NCI-H82 (cell line): Measurements from ENCODE around the gene MED13.
"Not testable (repeated sequence)": the region's sequence is repeated elsewhere in the genome, so short reads cannot be mapped to it uniquely, and the experiment has no call there.

ENCODE experiments used
- DNase-seq: peaks from one replicate; lab custom pipeline; 2025; lab: John Stamatoyannopoulos, UW

MED13 gene

DNA sequence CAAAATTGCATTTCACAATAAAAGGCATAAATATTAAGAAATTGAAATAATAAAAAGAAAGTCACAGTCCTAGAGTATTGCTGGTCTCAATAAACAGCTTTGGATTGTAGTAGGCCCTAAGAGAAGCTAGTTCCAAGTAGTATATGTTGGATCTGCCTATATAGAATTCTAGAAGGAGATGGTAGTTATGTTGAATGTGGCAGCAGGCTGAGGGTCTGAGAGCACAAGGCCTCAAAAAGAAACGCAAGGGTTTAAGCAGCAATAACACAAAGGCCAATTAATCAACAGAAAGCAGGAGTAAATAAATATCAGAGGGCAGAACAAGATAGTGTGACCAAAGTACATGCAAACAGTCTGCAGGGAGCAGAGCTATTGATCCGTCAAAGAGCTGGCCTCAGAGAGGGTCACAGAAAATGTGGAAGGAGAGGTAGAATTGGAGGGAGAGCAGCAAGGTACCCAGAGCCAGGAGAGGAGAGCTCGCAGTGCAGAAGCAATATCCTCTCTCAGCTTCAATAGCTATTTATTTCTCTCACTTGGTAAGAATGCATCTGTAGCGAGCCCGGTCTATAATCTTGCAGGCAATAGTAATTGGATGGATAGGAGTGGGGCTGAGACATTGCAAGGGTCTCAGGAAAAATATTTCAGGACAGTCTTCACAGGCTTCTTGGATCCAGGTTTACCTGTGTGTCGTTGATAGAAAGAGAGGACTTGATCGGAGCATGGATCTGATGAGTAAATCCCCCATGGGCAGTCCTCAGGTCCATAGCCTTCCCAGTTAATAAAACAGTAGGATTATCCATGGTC, 25.1 kb upstream of the MED13 start:
- DNase-seq: no peak

DNA sequence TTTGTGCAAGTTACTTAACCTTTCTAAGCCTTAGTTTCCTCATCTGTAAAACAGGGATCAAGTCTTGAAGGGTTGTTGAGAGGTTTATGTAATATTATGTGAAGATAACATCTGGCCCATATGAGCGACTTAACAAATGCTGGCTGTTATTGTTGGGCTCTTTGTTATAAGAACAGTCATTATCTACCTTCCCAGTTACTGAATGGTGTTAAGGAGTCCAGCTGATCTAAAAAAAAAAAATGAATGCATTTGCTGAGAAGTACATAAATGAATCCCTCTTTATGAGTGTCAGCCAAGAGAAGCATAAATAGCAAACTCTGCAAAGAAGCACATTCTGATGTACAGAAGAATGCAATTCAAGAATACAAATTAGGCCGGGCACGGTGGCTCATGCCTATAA, 24.3 kb upstream of the MED13 start:
- no peak for DNase-seq

DNA sequence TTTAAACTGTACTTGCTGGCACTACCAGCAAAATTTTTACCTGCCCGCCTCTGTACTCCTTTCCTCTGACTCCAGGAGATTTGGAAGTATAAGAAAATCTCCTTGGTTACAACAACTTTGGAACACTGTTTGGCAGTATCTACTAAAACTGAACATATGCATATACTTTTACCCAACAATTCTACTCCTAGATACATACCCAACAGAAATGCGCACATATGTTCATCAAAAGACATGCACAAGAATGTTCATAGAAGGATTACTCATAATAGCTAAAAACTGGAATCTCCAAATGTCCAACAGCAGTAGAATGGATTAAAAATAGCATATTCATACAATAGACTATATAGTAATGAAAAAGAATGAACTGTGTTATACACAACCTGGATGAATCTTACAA, 21.7 kb upstream of the MED13 start:
- DNase-seq: no peak

DNA sequence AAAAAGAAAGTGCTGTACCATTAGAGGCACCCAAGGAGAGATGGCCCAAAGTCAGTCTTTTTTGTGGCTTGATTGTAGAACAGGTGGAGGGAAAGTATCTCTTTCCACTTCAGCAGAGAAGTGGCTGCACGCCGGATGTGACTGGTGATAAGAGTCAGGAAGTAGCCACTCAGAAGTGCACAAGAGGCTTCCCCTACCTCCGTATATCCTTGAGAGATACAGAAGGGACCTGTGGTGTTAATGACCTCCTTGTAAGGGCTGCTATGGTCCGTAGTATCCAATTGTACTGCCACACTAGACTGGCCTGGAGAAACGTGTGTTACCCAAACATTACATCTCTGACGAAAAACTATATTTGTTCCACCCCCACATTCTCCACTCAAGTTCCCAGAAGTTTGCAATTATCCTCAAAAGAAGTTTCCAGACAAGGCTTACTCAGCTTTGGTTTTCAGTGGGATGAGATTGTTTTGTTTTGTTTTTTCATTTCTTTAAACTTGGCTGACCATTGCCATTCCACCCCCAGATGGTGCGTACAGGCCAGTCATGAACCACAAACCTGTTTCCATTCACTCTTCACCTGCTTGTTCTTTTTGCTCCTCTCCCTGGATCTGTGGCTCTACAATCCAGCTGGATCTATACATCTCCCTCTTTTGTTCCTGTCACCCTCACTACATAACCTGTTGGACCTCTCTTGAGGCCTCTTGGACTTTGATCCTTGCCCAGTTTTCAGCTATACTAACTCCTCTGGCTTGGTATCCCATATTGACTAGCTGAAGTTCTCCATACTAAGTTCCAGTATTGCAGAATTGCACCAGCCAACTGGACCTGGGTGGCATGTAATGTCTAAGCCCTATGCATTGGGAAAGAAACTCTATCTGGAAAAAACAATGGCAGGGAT, 20.7 kb upstream of the MED13 start:
- no peak for DNase-seq

DNA sequence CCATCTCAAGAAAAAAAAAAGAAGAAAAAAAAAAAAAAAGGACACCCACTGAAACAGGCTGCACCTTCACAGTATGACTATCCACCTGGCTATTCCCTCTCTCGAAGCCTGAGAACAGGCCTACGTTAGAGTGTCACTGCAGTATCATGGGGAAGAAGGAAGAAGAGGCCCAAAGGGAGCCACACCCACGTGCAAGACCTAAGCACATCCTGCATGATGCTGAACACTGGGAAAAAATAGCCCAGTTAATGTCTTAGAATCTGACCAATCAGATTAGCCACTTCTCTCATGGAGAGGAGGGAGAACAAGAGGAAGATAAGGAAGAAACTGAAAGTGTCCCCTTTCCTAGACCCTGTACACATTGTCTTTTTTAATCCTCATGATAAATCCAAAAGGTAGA, 19.5 kb upstream of the MED13 start:
- no peak for DNase-seq

DNA sequence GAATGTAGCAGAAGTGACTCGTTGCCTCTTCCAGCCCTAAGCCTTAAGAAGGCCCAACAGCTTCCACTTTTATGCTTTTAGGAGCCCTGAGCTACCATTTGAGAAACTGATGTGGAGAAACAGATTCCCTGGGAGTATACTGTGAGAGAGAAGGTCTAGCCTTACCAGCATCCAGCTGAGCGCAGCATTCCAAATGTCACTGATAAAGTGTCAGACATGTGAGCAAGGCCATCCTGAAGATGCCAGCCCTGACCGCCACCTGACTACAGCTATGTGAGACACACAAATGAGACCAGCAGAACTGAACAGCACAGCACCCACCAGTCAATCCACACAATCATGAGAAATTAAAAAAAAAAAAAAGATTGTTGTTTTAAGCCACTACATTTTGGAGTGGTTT, 18.6 kb upstream of the MED13 start:
- no peak for DNase-seq

DNA sequence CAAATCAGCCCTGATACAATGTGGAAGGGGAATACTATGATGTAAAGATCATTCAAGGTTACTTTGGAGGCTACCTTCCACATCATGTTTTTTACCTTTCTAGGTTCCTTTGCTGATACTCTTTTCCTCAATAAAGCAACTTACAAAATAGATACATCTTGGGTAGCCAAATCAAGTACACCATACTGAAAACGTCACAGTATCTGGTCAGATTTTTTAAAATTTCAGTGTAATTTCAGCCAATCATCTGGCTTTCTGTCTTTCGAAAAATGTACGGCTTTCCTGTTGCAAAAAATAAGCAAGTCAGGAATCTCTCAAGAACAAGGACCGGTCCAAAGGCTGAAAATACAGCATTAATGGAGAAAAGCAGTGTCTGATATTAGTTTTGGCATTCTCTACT, 15.6 kb upstream of the MED13 start:
- DNase-seq: no peak

DNA sequence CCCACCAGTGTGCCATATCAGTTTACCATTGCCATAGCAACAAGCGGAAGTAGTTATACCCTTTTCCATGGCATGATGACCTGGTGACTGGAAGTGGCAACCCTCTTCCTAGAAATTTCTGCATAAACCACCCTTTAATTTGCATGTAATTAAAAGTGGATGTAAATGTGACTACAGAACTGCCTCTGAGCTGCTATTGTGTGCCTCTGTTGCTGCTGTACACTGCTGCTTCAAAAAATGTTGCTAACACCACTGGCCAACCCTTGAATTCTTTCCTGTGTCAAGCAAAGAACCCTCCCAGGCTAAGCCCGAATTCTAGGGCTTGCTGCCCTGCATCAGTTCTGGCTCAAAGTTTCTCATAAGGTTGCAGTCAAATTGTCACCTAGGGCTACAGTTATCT, 12.9 kb upstream of the MED13 start:
- no peak for DNase-seq

DNA sequence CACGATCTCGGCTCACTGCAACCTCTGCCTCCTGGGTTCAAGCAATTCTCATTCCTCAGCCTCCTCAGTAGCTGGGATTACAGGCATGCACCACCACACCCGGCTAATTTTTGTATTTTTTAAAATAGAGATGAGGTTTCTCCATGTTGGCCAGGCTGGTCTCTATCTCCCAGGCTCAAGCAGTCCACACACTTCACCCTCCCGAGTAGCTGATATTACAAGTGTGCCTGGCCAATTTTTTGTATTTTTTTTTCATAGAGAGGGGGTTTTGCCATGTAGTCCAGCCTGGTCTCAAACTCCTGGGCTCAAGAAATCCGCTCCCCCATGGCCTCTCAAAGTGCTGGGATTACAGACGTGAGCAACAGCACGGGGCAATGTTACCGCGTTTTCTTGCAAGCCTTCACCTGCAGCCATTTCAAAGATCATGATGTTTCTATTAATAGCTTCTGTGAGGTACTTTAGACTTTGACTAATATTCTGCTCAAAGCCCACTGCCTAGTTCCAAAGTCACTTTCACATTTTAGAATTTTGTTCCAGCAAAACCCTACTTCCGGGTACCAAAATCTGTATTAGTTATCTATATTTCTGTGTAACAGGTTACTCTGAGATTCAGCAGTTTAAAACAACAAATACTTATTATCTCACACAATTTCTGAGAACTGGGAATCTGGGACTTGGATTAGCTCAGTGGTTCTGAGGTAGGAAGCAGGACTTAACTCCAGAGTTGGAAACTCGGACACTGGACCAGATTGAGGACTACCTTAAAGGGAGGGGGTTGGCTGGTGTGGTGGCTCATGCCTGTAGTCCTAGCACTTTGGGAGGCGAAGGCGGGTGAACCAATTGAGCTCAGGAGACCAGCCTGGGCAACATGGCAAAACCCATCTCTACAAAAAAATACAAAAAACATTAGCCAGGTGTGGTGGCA, 12.0 kb upstream of the MED13 start:
- DNase-seq: no peak

DNA sequence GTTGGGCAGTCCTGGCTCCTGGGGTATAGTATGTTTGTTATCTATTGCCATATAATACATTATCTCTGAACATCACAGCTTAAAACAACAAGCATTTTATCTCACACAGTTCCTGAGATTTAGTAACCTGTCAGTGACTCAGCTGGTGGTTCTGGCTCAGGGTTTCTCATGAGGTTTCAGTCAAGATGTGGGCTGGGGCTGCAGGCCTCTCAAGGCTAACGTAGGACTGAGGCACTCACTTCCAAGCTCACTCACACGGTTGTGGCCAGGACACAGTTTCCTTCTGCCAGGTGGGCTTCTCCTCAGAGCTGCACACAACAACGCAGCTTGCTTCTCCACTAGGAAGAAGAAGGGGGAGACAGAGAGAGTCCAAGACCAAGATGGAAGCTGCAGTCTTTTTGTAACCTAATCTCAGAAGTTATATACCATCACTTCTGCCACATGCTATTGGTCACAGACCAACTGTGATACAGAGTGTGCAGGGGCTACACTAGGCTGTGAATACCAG, 10.3 kb upstream of the MED13 start:
- no peak for DNase-seq

DNA sequence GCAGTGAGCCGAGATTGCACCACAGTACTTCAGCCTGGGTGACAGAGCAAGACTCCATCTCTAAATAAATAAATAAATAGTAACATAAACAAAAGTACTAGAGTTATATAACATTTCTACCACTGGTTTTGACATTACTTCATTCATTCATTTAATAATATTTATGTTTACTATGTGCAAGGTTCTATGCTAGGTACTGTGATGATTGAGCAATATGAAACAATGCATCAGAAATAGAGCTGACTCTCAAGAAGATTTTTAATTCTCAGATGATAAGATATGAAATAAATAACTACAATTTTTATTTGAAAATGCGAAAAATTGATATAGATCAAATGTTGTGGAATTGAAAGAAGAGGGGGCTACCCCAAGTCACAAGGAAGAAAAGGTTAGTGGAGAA, 8.9 kb upstream of the MED13 start:
- no peak for DNase-seq

DNA sequence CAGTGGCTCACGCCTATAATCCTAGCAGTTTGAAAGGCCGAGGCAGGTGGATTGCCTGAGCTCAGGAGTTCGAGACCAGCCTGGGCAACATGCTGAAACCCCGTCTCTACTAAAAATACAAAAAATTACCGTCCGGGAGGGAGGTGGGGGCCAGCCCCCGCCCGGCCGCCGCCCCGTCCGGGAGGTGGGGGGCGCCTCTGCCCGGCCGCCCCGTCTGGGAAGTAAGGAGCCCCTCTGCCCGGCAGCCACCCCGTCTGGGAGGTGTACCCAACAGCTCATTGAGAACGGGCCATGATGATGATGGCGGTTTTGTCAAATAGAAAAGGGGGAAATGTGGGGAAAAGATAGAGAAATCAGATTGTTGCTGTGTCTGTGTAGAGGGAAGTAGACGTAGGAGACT, 7.8 kb upstream of the MED13 start:
- not testable (repeated sequence) for DNase-seq

DNA sequence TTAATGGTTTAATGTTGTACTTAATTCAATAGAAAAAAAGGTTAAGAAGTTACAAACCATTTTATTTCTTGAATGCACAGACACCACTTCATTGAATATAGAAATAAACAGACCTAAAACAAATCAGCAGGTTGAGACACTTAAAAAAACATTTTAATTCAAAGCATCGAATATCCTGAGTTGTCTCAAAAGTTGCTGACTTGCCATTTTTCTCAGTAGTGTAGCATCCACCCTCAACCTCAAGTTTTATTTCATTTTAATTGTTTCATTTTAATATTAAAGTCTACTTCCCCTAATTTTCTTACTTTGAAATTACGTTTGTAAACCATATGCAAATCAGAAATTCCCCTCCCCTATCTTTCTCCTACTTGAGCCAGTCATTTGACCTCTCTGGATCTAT, 5.8 kb upstream of the MED13 start:
- DNase-seq: no peak

DNA sequence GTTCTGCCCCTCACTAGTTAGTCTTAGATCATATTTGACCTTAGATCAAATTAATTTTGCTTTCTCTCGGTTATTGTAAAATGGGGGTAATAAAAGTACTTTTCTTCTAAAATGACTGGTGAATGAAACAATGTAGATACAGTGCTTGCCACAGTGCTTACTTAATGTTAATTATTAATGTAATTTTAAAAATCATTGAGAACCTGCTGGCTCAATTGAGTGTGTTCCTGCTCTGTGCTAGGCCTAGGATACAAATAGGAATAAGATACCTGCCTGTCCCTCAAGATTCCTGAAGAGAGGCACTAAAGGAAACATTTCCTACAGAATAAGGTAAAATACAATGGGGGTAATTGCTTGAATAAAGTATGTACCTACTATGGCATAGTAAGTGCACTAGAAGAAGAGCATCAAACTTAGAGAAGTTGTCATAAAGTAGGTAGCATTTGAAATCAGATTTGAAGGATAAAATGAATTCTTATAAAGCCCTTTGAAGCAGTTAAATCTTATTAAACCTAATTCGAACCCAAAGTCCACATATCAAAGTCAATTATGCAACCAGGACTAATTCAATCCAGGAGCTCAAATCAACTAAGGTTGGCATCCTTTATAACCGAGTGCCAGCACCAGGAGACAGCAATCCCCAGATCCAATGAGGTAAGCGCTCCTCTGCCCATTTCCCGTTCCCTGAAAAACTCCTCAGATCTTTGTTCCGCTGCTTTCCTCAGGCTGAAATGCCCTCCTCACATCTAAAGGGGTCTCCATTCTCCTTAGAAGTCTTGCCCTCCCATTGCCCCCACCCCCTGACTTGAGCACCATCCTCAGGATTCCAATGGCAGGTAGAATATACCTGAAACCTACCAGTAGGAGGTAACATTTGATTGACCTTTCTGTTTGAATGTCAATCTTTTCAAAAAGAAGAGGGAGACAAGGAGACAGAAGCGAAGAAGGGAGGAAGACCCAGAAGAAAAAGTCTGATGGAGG, 2.4 kb upstream of the MED13 start:
- DNase-seq: no peak

DNA sequence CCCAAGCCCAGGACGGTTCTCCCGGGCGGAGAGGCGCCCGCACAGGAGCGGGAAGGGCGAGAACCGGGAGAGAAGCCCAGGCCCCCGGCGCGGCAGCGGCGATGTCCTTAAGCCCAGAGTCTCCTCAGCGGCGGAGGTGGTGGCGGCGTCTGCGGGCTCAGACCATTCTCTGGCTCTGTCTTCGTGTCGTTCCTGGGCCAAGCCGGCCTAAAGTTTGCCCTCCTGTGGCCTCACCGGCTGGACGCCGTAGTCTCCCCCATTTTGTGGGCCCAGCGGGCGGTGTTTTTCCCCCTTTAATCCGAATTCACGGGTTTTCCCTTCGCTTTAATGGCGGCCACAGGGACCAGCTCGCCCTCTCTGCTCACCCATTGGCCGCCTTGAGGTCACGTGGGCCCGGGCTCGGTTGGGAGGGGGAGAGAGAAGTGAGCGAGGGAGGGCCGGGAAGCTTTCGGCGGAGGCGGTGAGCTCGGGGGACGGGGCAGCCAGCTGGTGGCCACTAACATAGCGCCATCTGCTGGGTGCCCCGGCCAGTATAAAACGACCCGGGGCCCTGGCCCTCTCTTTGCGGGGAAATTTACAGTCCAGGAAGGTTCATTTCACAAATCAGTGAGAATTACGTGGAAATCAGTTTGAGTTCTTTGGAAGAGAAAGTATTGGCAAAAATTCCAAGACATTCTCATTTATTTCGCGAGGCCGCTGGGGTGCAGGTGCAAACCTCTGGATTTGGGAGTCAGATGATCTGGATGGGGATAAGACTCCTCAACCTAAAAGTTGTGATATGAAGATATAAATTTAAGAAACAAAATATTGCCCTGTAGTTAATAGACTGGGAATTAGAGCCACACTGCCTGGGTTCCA, 762 bp upstream of the MED13 start:
- peak; percentile 100 for DNase-seq

DNA sequence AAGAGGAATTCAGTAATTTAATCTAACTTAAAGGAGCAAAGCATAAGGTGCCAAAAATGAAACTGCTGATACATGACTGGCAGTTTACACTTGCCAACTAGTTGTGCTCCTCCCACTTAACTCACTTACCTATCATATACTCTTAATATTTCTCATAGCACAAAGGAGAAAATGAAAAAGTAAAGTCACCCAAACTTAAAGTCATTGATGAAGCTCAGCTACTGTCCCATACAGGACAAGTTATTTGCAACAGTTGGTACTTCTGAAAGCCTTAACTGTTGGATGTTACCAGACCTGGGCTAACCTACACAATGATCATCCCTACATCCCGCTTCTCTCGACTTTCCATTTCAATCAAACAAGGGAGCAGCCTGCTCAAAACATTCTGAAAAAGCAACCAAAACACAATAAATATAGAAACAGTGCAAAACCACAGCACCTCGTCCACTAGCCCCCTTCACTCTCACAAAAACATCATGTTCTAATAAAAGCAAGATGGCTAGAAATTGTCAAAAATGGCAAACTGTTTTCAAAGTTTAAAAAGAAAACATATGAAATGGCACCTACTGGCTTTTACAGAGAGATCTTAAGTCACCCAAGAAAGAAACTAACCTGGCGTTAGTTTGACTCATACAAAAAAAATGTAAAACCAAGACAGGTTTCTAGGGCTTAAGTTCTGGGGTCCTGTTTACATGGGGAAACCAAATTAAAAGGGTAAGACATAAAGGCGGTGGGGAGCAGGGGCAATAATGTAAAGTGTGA, 868 bp downstream of the MED13 start:
- DNase-seq: no peak

DNA sequence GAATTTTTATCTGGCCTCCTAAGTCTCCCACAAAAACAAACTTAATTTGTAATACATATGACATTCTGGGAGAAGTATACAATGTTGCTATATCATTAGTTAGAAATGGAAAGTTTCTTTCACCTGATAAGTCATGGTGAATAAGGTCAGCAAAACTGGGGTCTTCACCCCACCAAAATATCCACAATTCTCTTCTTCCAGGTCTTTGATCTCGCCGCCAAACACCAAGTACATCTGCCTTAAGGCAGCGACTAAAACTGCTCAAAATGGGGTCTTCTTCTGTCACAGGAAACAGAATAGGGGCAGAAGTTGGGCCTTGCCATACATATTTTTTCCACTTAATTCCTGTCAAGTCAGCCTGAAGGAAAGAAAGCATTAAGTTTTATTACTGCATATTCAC, 2.1 kb downstream of the MED13 start:
- peak; percentile 18 for DNase-seq

DNA sequence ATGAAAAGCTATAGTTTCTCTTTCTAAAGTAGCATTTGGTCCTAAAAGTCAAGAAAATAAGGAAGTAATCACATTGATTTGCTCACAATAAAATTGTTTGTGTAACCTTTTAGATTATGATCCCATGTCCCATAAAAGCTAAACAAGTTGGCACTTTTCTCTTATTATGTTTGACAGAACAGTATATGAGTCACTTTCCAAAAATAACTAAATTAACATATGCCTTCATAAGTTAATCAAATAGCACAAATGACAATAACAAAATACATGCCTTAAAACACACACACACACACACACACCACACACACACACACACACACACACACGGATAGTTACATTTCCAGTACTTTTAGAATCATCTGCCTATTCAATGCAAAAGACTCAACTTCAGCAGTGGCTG, 2.8 kb downstream of the MED13 start:
- DNase-seq: no peak

DNA sequence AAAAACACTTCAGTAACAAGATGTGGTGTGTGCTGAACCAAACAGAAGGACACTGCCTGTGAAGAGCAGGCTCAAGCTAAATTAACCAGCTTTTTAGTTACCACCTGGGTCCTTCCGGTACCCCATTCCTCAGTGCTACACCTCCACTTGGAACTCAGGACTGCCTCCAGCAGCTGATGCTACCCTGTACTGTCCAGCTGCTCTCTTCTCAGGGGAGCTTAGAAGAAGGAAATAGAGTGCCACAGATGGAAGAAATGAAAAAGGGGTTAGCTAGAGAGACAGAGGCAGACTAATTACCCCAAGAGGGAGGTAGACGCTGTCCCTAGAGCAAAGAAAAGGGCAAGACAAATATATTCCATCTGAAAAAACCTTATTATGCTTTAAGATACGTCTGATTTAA, 5.7 kb downstream of the MED13 start:
- peak; percentile 80 for DNase-seq
